Cortex of kidney (tissue), 1 donor: Measurements from ENCODE around the gene ABHD17A.
"Not testable (repeated sequence)": the region's sequence is repeated elsewhere in the genome, so short reads cannot be mapped to it uniquely, and the experiment has no call there.

ENCODE experiments used
- DNase-seq: peaks from one replicate; lab custom pipeline; 2025; lab: John Stamatoyannopoulos, UW

Gene ABHD17A

DNA sequence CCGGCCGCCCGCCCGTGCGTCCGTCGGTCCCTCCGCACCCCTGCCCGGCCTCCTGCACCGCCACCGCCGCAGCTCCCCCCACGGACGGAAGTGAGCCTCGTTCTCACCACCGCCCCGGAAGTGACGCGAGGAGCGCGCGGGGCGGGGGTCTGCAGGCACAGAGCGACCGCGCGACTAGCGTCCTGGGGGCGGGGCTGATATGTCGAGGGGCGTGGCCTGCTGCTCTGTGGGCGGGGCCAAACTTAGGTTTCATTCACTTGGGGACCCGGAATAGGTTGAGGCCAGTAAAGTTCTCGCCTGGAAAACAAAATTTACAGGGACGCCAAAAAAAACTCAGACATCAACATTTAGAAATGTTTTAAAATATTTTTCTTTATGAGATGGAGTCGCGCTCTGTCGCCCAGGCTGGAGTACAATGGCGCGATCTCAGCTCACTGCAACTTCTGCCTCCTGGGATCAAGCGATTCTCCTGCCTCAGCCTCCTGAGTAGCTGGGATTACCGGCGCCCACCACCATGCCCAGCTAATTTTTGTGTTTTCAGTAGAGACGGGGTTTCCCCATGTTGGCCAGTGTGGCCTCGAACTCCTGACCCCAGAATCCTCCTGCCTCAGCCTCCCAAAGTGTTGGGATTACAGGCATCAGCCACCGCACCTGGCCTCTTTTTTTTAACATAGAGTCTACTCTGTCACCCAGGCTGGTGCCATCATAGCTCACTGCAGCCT, at the start of gene ABHD17A:
Gene ABHD17A, minus strand, starts transcription at position 99 of the 722 bp plus-strand sequence. CDS start 3,930 bp downstream, outside the sequence.
- not testable (repeated sequence) for DNase-seq

GRCh38 chr19:1933942-1934341, 48.6 kb upstream of the ABHD17A start:
- DNase-seq: no peak

- no peak for DNase-seq
These were observed 47.9 kb upstream of the ABHD17A start for GRCh38 chr19:1933244-1933643.

- no peak for DNase-seq
These were observed 47.1 kb upstream of the ABHD17A start for GRCh38 chr19:1932395-1932794.

GRCh38 chr19:1931445-1931844, 46.1 kb upstream of the ABHD17A start:
- DNase-seq: no peak

DNA sequence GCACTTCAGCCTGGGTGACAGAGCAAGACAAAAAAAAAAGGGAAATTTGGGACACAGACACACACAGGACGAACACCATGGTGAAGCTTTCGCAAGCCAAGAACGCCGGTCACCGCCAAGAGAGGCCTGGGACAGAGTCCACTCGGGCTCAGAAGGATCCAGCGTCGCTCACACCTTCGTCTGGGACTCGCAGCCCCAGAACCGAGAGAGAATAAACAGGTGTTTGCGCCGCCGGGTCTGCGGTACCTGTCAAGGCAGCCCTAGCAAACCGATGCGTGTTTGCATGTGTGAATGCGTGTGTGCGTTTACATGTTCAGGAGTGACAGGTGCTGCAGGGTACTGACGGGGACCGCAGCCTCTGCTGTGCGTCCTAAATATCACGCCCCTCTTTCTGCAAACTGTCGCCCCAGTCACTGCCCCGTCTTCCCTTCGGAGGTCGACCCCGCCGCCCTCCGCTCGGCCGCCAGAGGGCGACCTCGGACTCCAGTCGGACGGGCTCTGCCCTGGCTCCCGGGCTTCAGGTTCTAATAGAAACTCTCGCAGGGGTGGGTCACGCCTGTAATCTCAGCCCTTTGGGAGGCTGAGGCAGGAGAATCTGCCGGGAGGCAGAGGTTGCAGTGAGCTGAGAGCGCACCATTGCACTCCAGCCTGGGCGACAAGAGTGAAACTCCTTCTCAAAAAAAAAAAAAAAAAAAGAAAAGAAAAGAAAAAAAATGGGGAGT, 43.9 kb upstream of the ABHD17A start:
- no peak for DNase-seq

DNA sequence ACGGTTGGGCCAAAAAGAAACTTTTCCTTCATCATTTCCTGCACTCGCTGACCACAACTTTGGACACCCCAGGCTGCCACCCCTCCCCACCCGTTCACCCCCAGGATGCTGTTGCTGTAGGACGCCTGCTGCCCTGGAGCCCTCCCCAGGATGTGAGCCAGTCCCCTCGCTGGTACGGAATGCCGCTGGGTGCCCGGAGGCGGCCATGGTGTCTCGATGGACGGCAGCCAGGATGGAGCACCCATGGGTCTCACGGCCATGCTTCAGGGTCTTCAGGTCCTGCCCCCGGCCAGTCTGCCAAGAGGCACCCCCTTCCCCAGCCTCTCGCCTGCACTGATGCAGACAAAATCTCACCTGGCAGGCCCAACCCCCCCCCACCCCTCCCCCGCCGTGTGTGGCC, 40.2 kb upstream of the ABHD17A start:
- no peak for DNase-seq

GRCh38 chr19:1924320-1924961, 39.1 kb upstream of the ABHD17A start:
- no peak for DNase-seq

DNA sequence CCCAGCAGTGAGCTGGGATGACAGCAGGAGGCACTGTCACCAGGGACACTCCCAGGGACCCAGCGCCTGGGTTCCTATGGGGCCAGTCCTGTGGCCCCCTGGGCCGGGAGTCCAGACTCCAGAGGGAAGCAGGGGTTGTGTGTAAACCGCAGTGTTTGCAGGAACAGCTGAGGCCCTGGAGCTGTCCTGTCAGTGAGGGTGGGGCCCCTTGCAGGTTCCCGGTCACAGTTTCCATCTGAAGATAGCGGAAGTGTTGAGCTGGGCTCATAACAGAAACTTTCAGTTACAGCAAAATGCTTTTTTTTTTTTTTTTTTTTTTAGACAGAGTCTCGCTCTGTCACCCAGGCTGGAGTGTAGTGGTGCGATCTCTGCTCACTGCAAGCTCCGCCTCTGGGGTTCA, 38.0 kb upstream of the ABHD17A start:
- no peak for DNase-seq

DNA sequence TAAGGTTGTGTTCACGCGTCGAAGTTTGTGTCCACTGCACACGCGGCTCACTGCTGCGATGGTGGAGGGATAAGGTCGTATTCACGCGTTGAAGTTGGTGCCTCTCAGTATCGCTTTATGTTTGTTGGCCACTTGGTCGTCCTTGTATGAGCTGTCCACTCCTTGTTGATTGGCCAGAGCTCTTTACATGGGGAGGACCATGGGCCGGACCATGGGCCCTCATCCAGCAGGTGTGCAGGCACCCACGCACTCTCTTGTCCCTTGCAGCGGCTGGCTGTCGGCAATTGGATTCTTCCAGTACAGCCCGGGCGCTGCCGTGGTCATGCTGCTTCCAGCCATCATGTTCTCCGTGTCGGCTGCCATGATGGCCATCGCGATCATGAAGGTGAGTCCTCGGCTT, 37.5 kb upstream of the ABHD17A start:
- no peak for DNase-seq

DNA sequence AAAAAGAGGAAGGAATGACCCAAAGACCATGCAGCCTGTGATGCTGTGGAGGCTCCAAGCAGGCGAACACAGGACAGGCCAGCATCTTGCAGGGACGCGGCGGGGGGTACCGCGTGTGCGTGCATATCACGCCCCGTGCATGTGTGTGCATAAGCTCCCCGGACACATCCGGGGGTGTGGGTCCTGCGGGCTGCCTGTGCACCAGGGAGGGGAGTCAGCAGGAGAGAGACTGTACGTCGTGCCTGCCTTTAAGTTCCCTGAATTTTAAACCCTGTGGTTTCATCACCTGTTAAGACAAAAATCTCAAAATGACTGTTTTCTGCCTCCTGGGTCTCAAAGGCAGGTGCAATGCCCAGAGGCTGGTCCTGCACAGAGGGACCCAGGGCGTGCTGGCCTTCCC, 36.5 kb upstream of the ABHD17A start:
- DNase-seq: no peak

GRCh38 chr19:1921326-1921725, 36.0 kb upstream of the ABHD17A start:
- DNase-seq: no peak

DNA sequence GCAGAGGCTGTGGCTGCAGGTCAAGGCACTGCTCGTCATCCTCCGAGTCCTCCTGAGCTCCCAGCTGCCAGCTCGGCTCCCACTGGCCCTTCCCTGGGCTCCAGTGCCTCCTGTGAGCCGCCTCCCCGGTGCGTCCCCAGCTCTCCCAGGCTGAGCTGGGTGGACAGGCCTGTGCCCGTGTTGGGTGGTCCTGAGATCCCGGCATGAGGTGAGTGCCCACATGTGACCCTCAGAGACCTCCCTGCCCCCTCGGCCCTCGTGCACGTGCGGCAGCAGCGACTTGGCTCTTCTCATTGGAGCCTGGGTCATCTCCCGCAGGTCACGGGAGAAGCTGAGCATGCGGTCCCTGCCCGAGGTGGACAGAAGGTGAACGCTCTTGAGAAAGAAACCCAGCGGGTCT, 35.3 kb upstream of the ABHD17A start:
- no peak for DNase-seq

- no peak for DNase-seq
These were observed 33.7 kb upstream of the ABHD17A start for GRCh38 chr19:1918975-1919374.

GRCh38 chr19:1917926-1918325, 32.6 kb upstream of the ABHD17A start:
- DNase-seq: no peak

GRCh38 chr19:1917146-1917545, 31.9 kb upstream of the ABHD17A start:
- DNase-seq: no peak

DNA sequence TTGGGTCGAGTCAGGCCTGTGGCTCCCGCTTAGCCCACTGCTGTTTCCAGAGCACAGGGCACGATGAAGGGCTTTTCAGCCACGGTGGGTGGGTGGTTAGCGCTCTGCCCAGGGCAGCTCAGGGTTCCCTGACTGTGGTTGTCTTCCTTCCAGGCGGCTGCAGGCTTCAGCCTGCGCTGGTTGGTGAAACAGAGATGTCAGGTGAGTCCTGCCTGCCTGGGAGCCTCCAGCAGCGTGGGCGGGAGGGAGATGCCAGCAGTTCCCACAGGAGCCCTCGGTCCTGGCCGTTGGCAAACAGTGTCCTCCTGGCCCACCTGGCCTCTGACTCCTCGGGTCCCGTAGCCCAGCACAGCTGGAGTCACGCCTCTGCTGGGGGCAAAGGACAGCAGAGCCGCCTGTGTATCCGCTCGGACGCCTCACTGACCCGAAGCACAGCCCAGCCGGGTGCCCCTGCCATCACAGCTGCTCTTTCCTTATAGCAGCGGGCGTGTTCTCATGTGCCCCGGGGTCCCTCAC, 29.6 kb upstream of the ABHD17A start:
- DNase-seq: no peak

DNA sequence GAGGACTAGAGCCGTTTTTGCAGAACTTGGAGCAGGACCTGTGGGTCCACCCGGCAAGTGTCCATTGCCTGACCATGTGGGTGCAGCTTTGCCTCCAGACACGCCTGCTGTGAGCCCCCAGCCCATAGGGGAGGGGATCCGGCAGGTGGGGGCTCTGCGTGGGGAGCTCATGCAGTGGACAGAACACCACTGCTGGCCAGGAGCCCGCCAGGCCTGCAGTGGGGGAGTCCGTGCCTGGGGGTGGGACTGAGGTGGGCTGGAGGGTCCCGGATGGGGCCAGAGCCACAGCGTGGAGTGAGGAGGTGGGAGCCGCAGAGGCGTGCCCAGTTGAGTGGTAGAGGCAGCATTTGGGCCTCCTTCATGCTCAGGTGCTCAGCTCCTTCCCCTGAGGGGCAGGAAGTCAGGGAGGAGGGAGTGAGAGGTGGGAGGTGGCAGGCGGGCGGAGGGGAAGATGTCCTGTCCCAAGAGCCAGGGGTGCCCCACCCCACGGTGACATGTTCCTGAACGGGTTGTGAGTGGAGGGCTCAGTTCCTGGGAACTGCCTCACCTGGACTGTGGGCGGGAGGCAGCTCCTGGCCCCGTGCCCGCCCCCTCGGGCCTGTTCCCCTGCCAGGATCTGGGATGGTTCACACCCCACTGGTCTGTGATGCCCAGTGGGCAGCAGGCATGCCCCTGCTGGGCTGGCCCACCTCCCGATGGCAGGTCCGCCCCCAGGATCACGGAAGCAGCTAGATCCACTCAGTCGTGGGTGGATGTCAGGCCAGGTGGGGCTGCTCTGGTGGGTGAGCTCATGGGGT, 28.7 kb upstream of the ABHD17A start:
- no peak for DNase-seq

GRCh38 chr19:1912760-1913505, 27.6 kb upstream of the ABHD17A start:
- no peak for DNase-seq

DNA sequence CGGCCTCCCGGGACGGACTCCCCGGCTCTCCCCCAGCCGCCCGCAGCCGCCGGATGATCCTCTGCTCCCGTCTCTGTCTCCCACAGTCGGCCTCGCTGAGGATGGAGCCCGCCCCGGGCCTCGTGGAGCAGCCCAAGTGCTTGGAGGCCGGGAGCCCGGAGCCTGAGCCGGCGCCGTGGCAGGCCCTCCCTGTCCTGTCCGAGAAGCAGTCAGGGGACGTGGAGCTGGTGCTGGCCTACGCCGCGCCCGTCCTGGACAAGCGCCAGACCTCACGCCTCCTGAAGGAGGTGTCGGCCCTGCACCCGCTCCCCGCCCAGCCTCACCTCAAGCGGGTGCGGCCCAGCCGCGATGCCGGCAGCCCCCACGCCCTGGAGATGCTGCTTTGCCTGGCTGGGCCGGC, 26.7 kb upstream of the ABHD17A start:
- no peak for DNase-seq

GRCh38 chr19:1911098-1911497, 25.8 kb upstream of the ABHD17A start:
- no peak for DNase-seq
